ENCODE data around the gene GPRC5C.

The GPRC5C gene

GRCh38 chr17:74387365-74388218 is 44.3 kb upstream of the GPRC5C start:
- H3K4me1 ChIP-seq: peaks cover 0 to 7% (median 3%) of the 10 kb centered on the region in 4 donors
- no peak for TF ChIP-seq CTCF (IDR thresholded peaks at IDR 0.05)
- no peak overlapping the region for H3K4me3 ChIP-seq
- no peaks in the 10 kb centered on the region for H3K36me3 ChIP-seq
- no peaks in the 10 kb centered on the region for H3K27me3 ChIP-seq
- no peaks in the 10 kb centered on the region for H3K9me3 ChIP-seq
- H3K27ac ChIP-seq: no peak overlapping the region
- intact Hi-C loops (cut with DNase I; ENCODE audit: low total_unique reads): no loop called here
- DNase-seq: no peak

- no peak for TF ChIP-seq CTCF (IDR thresholded peaks at IDR 0.05)
- intact Hi-C loops (cut with DNase I; ENCODE audit: low total_unique reads): no loop called here
- DNase-seq: no peak
- no peak overlapping the region for H3K4me3 ChIP-seq
- peaks cover 0 to 7% (median 3%) of the 10 kb centered on the region in 4 donors for H3K4me1 ChIP-seq
- H3K27ac ChIP-seq: no peak overlapping the region
- H3K9me3 ChIP-seq: no peaks in the 10 kb centered on the region
- H3K27me3 ChIP-seq: no peaks in the 10 kb centered on the region
- no peaks in the 10 kb centered on the region for H3K36me3 ChIP-seq
Observed at GRCh38 chr17:74389084-74389753, 42.7 kb upstream of the GPRC5C start.

GRCh38 chr17:74389937-74390679 is 41.8 kb upstream of the GPRC5C start:
- H3K27ac ChIP-seq: no peak overlapping the region
- H3K36me3 ChIP-seq: no peaks in the 10 kb centered on the region
- no peaks in the 10 kb centered on the region for H3K27me3 ChIP-seq
- intact Hi-C loops (cut with DNase I; ENCODE audit: low total_unique reads): no loop called here
- no peaks in the 10 kb centered on the region for H3K9me3 ChIP-seq
- H3K4me3 ChIP-seq: no peak overlapping the region
- TF ChIP-seq CTCF (IDR thresholded peaks at IDR 0.05): no peak
- H3K4me1 ChIP-seq: peaks cover 0 to 7% (median 3%) of the 10 kb centered on the region in 4 donors
- no peak for DNase-seq

GRCh38 chr17:74390680-74391653 is 40.9 kb upstream of the GPRC5C start:
- Histone ChIP-seq H3K4me3 (no peak overlapping the region), H3K4me1 (peaks cover 0 to 7% (median 2%) of the 10 kb centered on the region in 4 donors), H3K9me3 (no peaks in the 10 kb centered on the region), H3K27me3 (no peaks in the 10 kb centered on the region), H3K36me3 (no peaks in the 10 kb centered on the region), H3K27ac (no peak overlapping the region)
- TF ChIP-seq CTCF (IDR thresholded peaks at IDR 0.05): no peak
- intact Hi-C loops (cut with DNase I; ENCODE audit: low total_unique reads): no loop called here
- DNase-seq: no peak

DNA sequence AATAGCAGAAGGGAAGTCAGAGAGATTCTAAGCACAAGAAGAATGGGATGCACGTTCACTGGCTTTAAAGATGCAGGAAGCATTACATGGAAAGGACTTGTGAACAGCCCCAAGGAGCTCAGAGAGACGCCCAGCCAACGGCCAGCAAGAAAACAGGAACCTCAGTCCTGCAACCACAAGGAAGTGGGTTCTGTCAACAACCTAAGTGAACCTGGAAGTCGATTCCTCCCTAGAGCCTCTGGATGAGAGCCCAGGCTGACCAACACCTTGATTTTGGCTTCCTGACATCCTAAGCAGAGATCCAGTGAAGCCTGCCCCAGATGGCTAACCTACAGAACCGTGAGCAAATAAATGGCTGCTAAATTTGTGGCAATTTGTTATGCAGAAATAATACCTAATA is 40.1 kb upstream of the GPRC5C start:
- no peak for DNase-seq
- Histone ChIP-seq H3K27me3 (no peaks in the 10 kb centered on the region), H3K27ac (no peak overlapping the region), H3K9me3 (no peaks in the 10 kb centered on the region), H3K36me3 (no peaks in the 10 kb centered on the region), H3K4me1 (no peaks in the 10 kb centered on the region), H3K4me3 (no peak overlapping the region)
- no peak for TF ChIP-seq CTCF (IDR thresholded peaks at IDR 0.05)
- intact Hi-C loops (cut with DNase I; ENCODE audit: low total_unique reads): no loop called here
